Thoracic aorta (tissue), 2 donors: ENCODE results near the gene PER2. TPM values are rescaled to one million over a fixed set of nuclear protein-coding genes. Genes with fewer than 3 reads are reported as not detected.

ENCODE experiments used
- ATAC-seq: fragments of 150-250 bp; one replicate; pipeline ENCODE4 v1.8.0; 2017; ENCODE audit warnings: low read depth; ENCODE audit not compliant: insufficient number of reproducible peaks, low FRiP score
- DNase-seq: peaks from one replicate; pipeline ENCODE4 v3.0.0-alpha.2; 2020; ENCODE audit warnings: low spot score
- H3K27ac ChIP-seq, 2 donors: fragments of 200-600 bp; sonication (generic); 1 replicate in 1 of 2; 2 replicates in 1 of 2; pipeline ENCODE4 v1.5.1; 2016; ENCODE audit warnings: mild to moderate bottlenecking in 2 of 2, moderate library complexity in 2 of 2
- H3K27me3 ChIP-seq: fragments of 200-600 bp; sonication (generic); replicated peaks from 2 replicates; pipeline ENCODE4 v1.6.0; 2016; ENCODE audit warnings: mild to moderate bottlenecking; ENCODE audit not compliant: insufficient read depth
- H3K36me3 ChIP-seq: fragments of 200-600 bp; sonication (generic); one replicate; pipeline ENCODE4 v1.5.1; 2016
- H3K4me1 ChIP-seq, 2 donors: fragments of 200-600 bp; sonication (generic); 1 replicate in 1 of 2; 2 replicates in 1 of 2; pipeline versions ENCODE4 v1.5.1 to v1.6.0; 2016; ENCODE audit warnings: low read depth in 2 of 2, mild to moderate bottlenecking in 1 of 2; ENCODE audit not compliant: control insufficient read depth in 1 of 2
- H3K4me3 ChIP-seq: fragments of 200-600 bp; sonication (generic); 2 replicates; pipeline ENCODE4 v1.5.1; 2016; ENCODE audit warnings: mild to moderate bottlenecking
- H3K9me3 ChIP-seq: fragments of 200-600 bp; sonication (generic); 2 replicates; pipeline ENCODE4 v1.5.1; 2016
- total RNA-seq, 2 donors: library from RNA; depleted of rRNA; stranded (reverse); fragments of >200 nt; gene quantifications; one replicate each; pipeline versions ENCODE4 v1.1.0 to v1.2.3, GENCODE V29; 2016
- TF ChIP-seq, protein P1 (sequence below): fragments of 200-600 bp; sonication (generic); IDR thresholded peaks from one replicate; pipeline ENCODE4 v1.5.1; 2019; ENCODE audit warnings: antibody characterized with exemption

The PER2 gene
- total RNA-seq, 2 donors from 2014 or later: 14.2 to 26.2 TPM

DNA sequence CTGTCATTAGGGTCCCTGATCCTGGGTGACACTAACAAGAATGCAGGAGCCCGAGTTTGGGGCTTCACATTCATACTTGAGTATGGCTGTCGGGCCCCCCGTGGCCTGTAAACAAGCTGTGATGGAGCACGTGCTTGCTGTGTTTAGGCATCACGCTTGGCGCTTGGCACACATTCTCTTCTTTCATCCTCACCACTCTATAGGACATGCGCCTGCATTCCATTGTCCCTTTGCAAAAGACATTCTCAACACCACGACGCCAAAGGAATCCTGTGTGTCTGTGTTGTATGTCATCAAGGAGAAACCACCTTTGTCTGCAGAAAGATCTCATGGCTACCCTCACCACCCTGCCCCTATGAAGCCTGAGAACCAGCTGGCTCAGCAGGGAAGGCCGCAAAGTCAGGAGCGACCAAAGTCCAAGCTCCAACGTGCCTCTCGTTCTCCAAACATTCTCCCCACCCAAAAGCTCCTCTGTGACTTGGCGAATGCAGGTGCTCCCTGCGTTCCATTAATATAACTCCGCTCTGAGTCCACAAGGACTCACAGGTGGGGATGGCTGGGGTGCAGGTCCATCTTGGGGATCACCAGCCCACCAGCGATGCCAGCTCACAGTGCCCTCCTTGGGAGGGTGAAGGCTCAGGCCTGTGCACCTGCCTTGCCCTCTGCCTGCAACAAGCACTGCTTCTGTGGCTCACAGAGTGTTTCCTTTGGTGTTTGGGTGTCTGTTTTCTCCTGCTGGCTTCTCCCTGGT, 6.2 kb upstream of the PER2 start:
- DNase-seq: no peak
- H3K36me3 ChIP-seq: no peaks in the 10 kb centered on the region
- ATAC-seq: no peak
- H3K27ac ChIP-seq: no peak overlapping the region
- no peaks in the 10 kb centered on the region for H3K27me3 ChIP-seq
- H3K4me3 ChIP-seq: no peak overlapping the region
- TF ChIP-seq, protein P1, sequence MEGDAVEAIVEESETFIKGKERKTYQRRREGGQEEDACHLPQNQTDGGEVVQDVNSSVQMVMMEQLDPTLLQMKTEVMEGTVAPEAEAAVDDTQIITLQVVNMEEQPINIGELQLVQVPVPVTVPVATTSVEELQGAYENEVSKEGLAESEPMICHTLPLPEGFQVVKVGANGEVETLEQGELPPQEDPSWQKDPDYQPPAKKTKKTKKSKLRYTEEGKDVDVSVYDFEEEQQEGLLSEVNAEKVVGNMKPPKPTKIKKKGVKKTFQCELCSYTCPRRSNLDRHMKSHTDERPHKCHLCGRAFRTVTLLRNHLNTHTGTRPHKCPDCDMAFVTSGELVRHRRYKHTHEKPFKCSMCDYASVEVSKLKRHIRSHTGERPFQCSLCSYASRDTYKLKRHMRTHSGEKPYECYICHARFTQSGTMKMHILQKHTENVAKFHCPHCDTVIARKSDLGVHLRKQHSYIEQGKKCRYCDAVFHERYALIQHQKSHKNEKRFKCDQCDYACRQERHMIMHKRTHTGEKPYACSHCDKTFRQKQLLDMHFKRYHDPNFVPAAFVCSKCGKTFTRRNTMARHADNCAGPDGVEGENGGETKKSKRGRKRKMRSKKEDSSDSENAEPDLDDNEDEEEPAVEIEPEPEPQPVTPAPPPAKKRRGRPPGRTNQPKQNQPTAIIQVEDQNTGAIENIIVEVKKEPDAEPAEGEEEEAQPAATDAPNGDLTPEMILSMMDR: no peak
- H3K9me3 ChIP-seq: no peaks in the 10 kb centered on the region
- H3K4me1 ChIP-seq: peaks cover 0 to 2% of the 10 kb centered on the region in 2 donors

DNA sequence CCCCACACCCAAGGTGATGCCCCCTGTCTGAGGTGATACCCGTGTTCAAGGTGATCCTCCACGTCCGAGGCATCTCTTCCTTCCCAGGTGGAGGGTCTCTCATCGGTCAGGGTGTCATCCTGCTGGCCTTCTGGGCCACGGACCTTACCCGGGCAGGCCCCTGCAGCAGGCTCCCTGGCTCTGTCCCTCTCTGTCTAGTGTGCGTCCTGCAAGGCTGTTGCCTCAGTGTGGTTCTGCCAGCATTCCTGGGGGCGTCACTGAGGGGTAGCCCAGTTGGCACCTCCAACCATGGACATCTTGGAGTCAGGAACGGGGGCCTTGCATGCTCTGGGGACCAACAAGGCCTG, 5.6 kb upstream of the PER2 start:
- H3K27ac ChIP-seq: no peak overlapping the region
- no peaks in the 10 kb centered on the region for H3K27me3 ChIP-seq
- ATAC-seq: no peak
- H3K4me1 ChIP-seq: peaks cover 0 to 6% of the 10 kb centered on the region in 2 donors
- no peaks in the 10 kb centered on the region for H3K36me3 ChIP-seq
- no peak overlapping the region for H3K4me3 ChIP-seq
- TF ChIP-seq, protein P1: no peak
- no peaks in the 10 kb centered on the region for H3K9me3 ChIP-seq
- no peak for DNase-seq

DNA sequence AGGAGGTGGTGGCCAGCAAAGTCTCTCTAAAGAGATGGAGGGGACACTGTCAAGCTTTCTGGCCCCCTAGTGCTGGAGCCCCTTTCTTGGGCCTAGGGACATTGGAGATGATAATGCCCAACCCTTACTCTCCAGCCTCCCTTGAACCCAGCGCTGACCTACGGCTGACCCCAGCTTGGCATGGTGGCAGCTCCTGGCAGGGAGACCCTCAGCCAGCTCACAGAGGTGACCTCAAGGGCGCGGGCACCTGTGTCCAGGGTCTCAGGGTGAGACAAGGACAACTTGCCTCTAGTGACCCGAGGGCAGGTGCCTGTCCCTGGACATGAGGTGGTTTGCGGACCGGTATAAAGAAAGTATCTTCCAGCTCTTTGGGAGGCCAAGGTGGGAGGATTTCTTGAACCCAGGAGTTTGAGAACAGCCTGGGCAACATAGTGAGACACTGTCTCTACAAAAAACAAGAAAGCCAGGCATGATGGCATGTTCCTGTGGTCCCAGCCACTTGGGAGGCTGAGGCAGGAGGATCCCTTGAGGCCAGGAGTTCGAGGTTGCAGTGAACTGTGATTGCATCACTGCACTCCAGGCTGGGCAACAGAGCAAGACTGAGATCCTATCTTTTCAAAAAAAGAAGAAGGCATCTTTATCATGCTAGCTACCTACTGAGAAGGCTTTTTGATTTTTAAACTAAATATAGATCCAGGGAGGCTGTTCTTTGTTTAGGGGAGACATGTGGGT, 3.3 kb upstream of the PER2 start:
- no peak for ATAC-seq
- TF ChIP-seq, protein P1: no peak
- DNase-seq: no peak
- no peaks in the 10 kb centered on the region for H3K36me3 ChIP-seq
- H3K27ac ChIP-seq: no peak overlapping the region
- H3K9me3 ChIP-seq: no peaks in the 10 kb centered on the region
- H3K4me3 ChIP-seq: no peak overlapping the region
- no peaks in the 10 kb centered on the region for H3K27me3 ChIP-seq
- H3K4me1 ChIP-seq: peaks cover 7 to 18% of the 10 kb centered on the region in 2 donors

DNA sequence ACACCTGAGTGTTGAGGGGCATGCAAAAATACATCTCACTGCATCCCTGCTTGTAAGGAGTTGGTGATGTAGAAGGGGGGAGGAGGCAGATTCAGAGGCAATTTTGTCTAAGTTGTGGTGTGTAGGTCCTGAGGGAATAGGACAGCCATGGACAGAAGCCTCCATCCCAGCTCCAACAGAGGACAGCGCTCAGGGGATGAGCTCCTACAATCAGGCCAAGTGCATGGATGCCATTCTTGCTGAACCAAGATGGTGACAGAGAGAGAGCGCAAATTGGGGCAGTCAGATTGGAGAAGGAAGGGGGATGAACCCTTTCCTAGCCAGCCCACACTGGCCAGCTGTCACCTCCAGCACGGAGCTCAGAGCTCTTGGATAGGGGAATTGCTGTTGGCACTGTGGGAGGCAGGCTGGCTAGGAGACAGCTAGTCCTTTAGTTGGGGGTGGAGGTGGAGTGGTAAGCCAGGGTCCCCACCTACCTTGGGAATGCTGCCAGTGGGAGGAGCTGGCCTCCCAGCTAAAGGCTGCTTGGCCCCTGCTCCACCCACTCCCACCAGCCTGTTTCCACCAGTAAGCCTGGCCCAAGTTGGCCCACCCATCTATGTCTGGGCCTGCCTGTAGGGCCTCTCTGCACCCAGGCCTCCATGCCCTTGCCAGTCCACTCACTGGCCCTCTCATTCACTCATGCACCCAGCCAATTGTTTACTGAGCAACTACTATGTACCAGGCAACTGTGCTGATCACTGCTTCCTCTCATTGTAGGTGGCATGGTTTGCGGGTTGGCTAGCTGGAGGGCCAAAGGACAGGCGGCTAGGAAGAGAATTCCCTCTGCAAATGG, 2.5 kb upstream of the PER2 start:
- H3K27me3 ChIP-seq: no peaks in the 10 kb centered on the region
- ATAC-seq (no peak), DNase-seq (no peak)
- H3K4me3 ChIP-seq: no peak overlapping the region
- TF ChIP-seq, protein P1: no peak
- H3K9me3 ChIP-seq: no peaks in the 10 kb centered on the region
- no peaks in the 10 kb centered on the region for H3K36me3 ChIP-seq
- no peak overlapping the region for H3K27ac ChIP-seq
- H3K4me1 ChIP-seq: peaks cover 12 to 26% of the 10 kb centered on the region in 2 donors

DNA sequence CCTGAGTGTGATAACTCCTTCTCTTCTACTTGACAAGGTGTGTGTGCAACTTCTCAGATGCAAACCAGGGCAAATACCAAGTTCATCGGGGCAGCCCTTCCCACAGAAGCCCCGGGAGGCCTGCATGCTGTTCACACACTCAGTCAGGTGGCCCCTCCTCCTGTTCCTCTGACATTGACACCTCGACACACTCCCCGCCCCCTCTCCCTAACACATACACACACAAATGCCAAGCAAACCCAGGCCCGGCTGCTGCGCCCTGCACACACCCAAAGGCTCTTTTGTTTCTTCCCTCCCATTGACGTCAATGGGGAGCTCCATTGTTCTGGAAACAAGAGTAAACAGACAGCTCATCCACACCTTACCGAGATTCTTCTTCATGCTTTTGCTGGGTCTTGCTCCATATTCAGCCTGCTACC, 1.7 kb upstream of the PER2 start:
- H3K9me3 ChIP-seq: no peaks in the 10 kb centered on the region
- H3K4me1 ChIP-seq: peaks cover 16 to 34% of the 10 kb centered on the region in 2 donors
- H3K27ac ChIP-seq: no peak overlapping the region
- H3K4me3 ChIP-seq: no peak overlapping the region
- H3K27me3 ChIP-seq: no peaks in the 10 kb centered on the region
- DNase-seq (no peak), ATAC-seq (no peak)
- H3K36me3 ChIP-seq: no peaks in the 10 kb centered on the region
- TF ChIP-seq, protein P1: no peak
